ENCODE data around the gene BBS4.
"Not testable (repeated sequence)": the region's sequence is repeated elsewhere in the genome, so short reads cannot be mapped to it uniquely, and the experiment has no call there.

GRCh38 chr15:72639759-72640483 lies 46.1 kb upstream of the BBS4 start:
- not testable (repeated sequence) for TF ChIP-seq CTCF (conservative IDR thresholded peaks at IDR 0.05 in 1 of 2, IDR thresholded peaks at IDR 0.05 in 1 of 2; ENCODE audit: extremely low read depth in 1 of 2, insufficient read depth in 1 of 2, low read depth in 1 of 2, low read length in 2 of 2); EZH2 (IDR thresholded peaks at IDR 0.05; ENCODE audit: borderline replicate concordance, low read length)

Measured in mammary epithelial cell (primary cell).